Activated naive CD8-positive, alpha-beta T cell treated with anti-CD3 and anti-CD28 coated beads for 36 hours (primary cell): ENCODE results near the gene MAPK1IP1L. TPM values are rescaled to one million over a fixed set of nuclear protein-coding genes. Genes with fewer than 3 reads are reported as not detected.
"Not testable (repeated sequence)": the region's sequence is repeated elsewhere in the genome, so short reads cannot be mapped to it uniquely, and the experiment has no call there.

Experiments used
- DNase-seq: peaks from one replicate; pipeline ENCODE4 v3.0.0; 2021
- H3K27ac Mint-ChIP-seq: one replicate; pipeline ENCODE4 v1.8.0; 2022; ENCODE audit warnings: mild to moderate bottlenecking, moderate library complexity, mixed read lengths
- H3K27me3 Mint-ChIP-seq: one replicate; pipeline ENCODE4 v1.8.0; 2022; ENCODE audit warnings: mild to moderate bottlenecking, mixed read lengths
- H3K36me3 Mint-ChIP-seq: one replicate; pipeline ENCODE4 v1.8.0; 2021; ENCODE audit warnings: mild to moderate bottlenecking, mixed read lengths
- H3K4me1 Mint-ChIP-seq: one replicate; pipeline ENCODE4 v1.8.0; 2021; ENCODE audit warnings: mixed read lengths
- H3K4me3 Mint-ChIP-seq: one replicate; pipeline ENCODE4 v1.8.0; 2022; ENCODE audit warnings: mild to moderate bottlenecking, moderate library complexity, mixed read lengths
- H3K9me3 Mint-ChIP-seq: one replicate; pipeline ENCODE4 v1.8.0; 2022; ENCODE audit warnings: mixed read lengths
- total RNA-seq, 2 experiments: library from RNA; stranded (reverse); gene quantifications; one replicate each; pipeline ENCODE4 v1.2.3, GENCODE V29; 2021

MAPK1IP1L gene
- 100 to 1,000 TPM; 118 to 122 TPM for total RNA-seq

DNA sequence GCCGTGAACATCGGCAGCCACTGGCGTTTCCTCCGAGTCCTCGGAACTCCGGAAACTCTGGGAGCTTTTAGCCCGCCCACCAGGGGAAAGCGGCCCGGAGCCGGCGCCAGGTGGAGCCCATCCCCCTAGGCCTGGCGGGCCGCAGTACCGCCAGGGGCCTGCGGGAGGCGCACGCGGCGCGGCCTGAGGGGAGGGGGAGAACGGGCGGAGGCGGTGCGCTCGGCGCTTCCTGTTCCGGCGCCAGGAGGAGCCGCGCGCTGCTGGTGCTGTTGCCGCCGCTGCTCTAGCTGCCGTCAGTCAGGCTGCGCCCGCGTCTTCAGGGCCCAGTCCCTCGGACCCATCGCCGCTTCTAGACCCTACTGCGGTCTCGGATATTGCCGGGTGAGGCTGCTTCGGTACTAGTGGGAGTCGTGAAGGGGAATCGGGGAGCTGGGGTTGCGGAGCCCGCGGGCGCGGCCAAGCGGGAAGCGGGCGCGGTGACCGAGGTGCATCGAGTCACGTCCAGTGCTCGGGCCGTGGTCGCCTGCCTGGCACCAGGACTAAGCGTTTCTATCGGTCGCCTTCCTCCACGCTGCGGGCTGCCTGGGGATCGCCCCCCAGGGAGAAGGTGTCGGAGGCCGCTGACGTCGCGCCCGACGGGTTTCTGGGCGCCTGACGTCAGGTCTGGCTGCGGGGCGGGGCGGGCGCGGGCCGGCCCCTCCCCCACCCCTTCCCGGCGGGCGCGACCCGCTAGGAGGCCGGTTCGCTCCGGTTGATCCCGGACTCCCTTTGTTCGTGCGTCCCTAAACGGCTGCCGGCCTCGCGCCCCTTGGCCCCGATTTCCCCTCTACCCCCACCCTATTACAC, at the start of gene MAPK1IP1L:
Gene MAPK1IP1L, plus strand, starts transcription at position 225 of the 846 bp plus-strand sequence. CDS start 10,037 bp downstream, outside the sequence.
- H3K9me3 Mint-ChIP-seq = no peaks in the 10 kb centered on the region
- H3K27me3 Mint-ChIP-seq = no peaks in the 10 kb centered on the region
- peak; percentile 93 for DNase-seq
- peak within 1 kb of the TSS; percentile 87 for H3K4me3 Mint-ChIP-seq
- H3K4me1 Mint-ChIP-seq = peaks cover 40% of the 10 kb centered on the region
- H3K36me3 Mint-ChIP-seq = peaks cover 32% of the 10 kb centered on the region
- peak within 1 kb of the TSS; percentile 94 for H3K27ac Mint-ChIP-seq

- H3K36me3 Mint-ChIP-seq = peaks cover 30% of the 10 kb centered on the region
- H3K4me3 Mint-ChIP-seq = no peak overlapping the region
- no peak overlapping the region for H3K27ac Mint-ChIP-seq
- no peaks in the 10 kb centered on the region for H3K9me3 Mint-ChIP-seq
- no peaks in the 10 kb centered on the region for H3K27me3 Mint-ChIP-seq
- no peaks in the 10 kb centered on the region for H3K4me1 Mint-ChIP-seq
- no peak for DNase-seq
Measured at GRCh38 chr14:55005071-55005470, 46.4 kb upstream of the MAPK1IP1L start.

- Mint-ChIP-seq H3K36me3 (peaks cover 53% of the 10 kb centered on the region), H3K27me3 (no peaks in the 10 kb centered on the region), H3K4me1 (peaks cover 5% of the 10 kb centered on the region), H3K27ac (no peak overlapping the region), H3K9me3 (no peaks in the 10 kb centered on the region), H3K4me3 (no peak overlapping the region)
- DNase-seq = no peak
Measured at GRCh38 chr14:55015006-55015405, 36.4 kb upstream of the MAPK1IP1L start.

- DNase-seq = no peak
- Mint-ChIP-seq H3K27ac (no peak overlapping the region), H3K4me1 (peaks cover 23% of the 10 kb centered on the region), H3K4me3 (no peak overlapping the region), H3K9me3 (no peaks in the 10 kb centered on the region), H3K36me3 (peaks cover 50% of the 10 kb centered on the region), H3K27me3 (no peaks in the 10 kb centered on the region)
Measured at GRCh38 chr14:55019968-55020554, 31.4 kb upstream of the MAPK1IP1L start.

- Mint-ChIP-seq H3K36me3 (peaks cover 56% of the 10 kb centered on the region), H3K4me1 (peaks cover 46% of the 10 kb centered on the region)
- not testable (repeated sequence) for H3K27me3 Mint-ChIP-seq, DNase-seq, H3K9me3 Mint-ChIP-seq, H3K27ac Mint-ChIP-seq, H3K4me3 Mint-ChIP-seq
Measured at GRCh38 chr14:55024365-55024764, 27.1 kb upstream of the MAPK1IP1L start.

- peak overlapping the region; percentile 96 for H3K4me3 Mint-ChIP-seq
- no peak for DNase-seq
- H3K36me3 Mint-ChIP-seq = peaks cover 44% of the 10 kb centered on the region
- peak overlapping the region; percentile 96 for H3K27ac Mint-ChIP-seq
- H3K4me1 Mint-ChIP-seq = peaks cover 50% of the 10 kb centered on the region
- no peaks in the 10 kb centered on the region for H3K27me3 Mint-ChIP-seq
- no peaks in the 10 kb centered on the region for H3K9me3 Mint-ChIP-seq
Measured at GRCh38 chr14:55025948-55026347, 25.5 kb upstream of the MAPK1IP1L start.

DNA sequence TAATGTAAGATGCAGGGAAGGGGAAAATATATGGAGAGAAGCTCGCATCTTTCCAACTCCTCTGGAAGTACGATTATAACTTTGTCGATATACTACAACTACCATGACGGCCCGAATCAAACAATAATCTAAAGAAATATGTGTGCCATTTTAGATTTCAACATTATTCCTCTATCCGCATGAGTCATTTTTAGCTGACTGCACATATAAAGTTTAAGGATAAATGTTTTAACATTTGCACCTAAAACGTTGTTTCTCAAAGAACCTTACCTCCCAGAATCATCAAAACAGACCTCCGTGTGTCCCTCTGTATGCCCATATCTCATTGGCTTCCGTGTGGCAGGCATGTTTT, 25.0 kb upstream of the MAPK1IP1L start:
- Mint-ChIP-seq H3K36me3 (peaks cover 41% of the 10 kb centered on the region), H3K4me1 (peaks cover 51% of the 10 kb centered on the region), H3K27ac (peak overlapping the region; percentile 96), H3K27me3 (no peaks in the 10 kb centered on the region), H3K9me3 (no peaks in the 10 kb centered on the region), H3K4me3 (peak overlapping the region; percentile 96)
- DNase-seq = no peak

- Mint-ChIP-seq H3K27me3 (no peaks in the 10 kb centered on the region), H3K4me3 (peak within 1 kb of the TSS; percentile 96), H3K4me1 (peaks cover 45% of the 10 kb centered on the region), H3K36me3 (peaks cover 36% of the 10 kb centered on the region), H3K27ac (peak within 1 kb of the TSS; percentile 96), H3K9me3 (no peaks in the 10 kb centered on the region)
- peak; percentile 99 for DNase-seq
Measured at GRCh38 chr14:55026793-55027561, 24.5 kb upstream of the MAPK1IP1L start, which contains the start of the genes SOCS4 and WDHD1. Gene SOCS4 (plus strand): TSS chr14:55027236. CDS start chr14:55043042, 15,806 bp downstream. Gene WDHD1 (minus strand): TSS chr14:55027099. CDS start chr14:55026787, 312 bp downstream.

DNA sequence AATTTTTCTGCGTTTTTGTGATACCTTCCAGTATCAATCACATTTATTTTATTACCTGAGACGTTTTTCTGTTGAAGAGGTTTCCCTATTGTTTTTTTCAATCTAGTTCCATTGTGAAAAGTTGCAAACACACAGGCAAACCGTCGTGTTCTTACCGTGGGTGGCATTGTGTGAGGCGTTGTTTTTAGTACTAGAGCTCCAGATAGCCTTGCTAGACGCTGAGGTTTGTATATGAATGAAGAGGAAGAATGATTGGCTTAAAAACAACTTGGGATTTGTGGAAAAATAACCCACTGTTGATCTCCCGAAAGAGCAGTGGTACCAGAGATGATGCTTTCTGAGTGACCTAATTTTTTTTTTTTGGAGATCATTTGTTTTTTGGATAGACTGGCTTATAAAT, 23.4 kb upstream of the MAPK1IP1L start:
- peaks cover 31% of the 10 kb centered on the region for H3K36me3 Mint-ChIP-seq
- DNase-seq = no peak
- H3K27ac Mint-ChIP-seq = peak overlapping the region; percentile 96
- no peaks in the 10 kb centered on the region for H3K9me3 Mint-ChIP-seq
- H3K27me3 Mint-ChIP-seq = no peaks in the 10 kb centered on the region
- peak overlapping the region; percentile 96 for H3K4me3 Mint-ChIP-seq
- peaks cover 45% of the 10 kb centered on the region for H3K4me1 Mint-ChIP-seq

DNA sequence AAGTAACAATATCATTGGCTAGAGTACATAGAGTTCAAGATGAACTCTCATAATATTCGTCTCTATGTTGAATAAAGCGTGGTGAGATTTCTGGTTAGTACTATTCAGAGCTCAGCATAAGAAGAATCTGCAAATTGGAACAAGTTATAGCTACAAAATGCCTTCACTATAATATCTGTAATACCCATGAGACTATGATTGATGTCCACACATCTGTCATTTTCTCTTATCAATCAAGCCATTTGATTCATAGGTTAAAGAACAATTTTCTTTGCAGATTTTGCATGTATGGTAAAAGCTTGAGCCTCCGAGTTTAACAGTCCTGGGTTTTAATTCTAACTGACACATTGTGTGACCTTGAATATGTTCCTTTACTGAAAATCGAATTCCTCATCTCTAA, 23.0 kb upstream of the MAPK1IP1L start:
- Mint-ChIP-seq H3K4me3 (peak overlapping the region; percentile 96), H3K4me1 (peaks cover 45% of the 10 kb centered on the region), H3K9me3 (no peaks in the 10 kb centered on the region), H3K27ac (peak overlapping the region; percentile 96), H3K27me3 (no peaks in the 10 kb centered on the region), H3K36me3 (peaks cover 29% of the 10 kb centered on the region)
- no peak for DNase-seq

DNA sequence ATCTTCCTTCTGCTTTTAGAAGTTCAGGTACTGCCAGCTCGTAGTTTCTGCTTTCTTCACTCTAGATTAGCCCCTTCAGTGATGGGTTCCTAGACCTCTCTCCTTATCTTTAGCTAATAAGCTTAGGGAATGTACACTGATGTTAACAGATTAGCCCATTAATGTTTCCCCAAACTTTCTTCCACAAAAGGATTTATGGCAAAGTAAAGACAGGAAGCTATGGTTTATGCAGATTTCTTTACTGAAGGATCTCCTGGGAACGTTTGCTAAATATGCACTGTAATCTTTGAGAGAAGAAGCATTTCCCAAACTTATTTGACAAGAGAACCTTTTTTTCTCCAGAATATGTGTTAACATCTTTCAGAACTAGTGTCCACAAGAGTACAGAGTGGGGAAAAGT, 20.3 kb upstream of the MAPK1IP1L start:
- H3K9me3 Mint-ChIP-seq = no peaks in the 10 kb centered on the region

GRCh38 chr14:55037995-55038394, 13.5 kb upstream of the MAPK1IP1L start:
- H3K36me3 Mint-ChIP-seq = peaks cover 41% of the 10 kb centered on the region
- not testable (repeated sequence) for H3K4me3 Mint-ChIP-seq, H3K9me3 Mint-ChIP-seq, H3K4me1 Mint-ChIP-seq, H3K27ac Mint-ChIP-seq, DNase-seq, H3K27me3 Mint-ChIP-seq

More for the DNA sequence above, 20.3 kb upstream of the MAPK1IP1L start:
- Mint-ChIP-seq H3K4me1 (peaks cover 31% of the 10 kb centered on the region), H3K27me3 (no peaks in the 10 kb centered on the region), H3K27ac (no peak overlapping the region), H3K4me3 (no peak overlapping the region), H3K36me3 (peaks cover 31% of the 10 kb centered on the region)
- no peak for DNase-seq

GRCh38 chr14:55038708-55039107, 12.7 kb upstream of the MAPK1IP1L start:
- H3K4me1 Mint-ChIP-seq = peaks cover 1% of the 10 kb centered on the region
- DNase-seq = no peak
- peaks cover 6% of the 10 kb centered on the region for H3K9me3 Mint-ChIP-seq
- no peak overlapping the region for H3K27ac Mint-ChIP-seq
- H3K27me3 Mint-ChIP-seq = no peaks in the 10 kb centered on the region
- H3K4me3 Mint-ChIP-seq = no peak overlapping the region
- H3K36me3 Mint-ChIP-seq = peaks cover 42% of the 10 kb centered on the region

DNA sequence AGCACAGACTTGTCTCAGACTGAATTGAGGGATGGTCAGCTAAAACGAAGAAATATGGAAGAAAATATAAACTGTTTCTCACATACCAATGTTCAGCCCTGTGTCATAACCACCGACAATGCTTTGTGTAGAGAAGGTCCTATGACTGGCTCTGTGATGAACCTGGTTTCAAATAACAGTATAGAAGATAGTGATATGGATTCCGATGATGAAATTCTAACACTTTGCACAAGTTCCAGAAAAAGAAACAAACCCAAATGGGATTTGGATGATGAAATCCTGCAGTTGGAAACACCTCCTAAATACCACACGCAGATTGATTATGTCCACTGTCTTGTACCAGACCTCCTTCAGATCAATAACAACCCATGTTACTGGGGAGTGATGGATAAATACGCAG, 7.9 kb upstream of the MAPK1IP1L start:
- Mint-ChIP-seq H3K27me3 (no peaks in the 10 kb centered on the region), H3K27ac (no peak overlapping the region), H3K36me3 (peaks cover 10% of the 10 kb centered on the region), H3K4me1 (peaks cover 11% of the 10 kb centered on the region), H3K9me3 (no peaks in the 10 kb centered on the region), H3K4me3 (no peak overlapping the region)
- DNase-seq = no peak

GRCh38 chr14:55045087-55045486, 6.4 kb upstream of the MAPK1IP1L start:
- H3K9me3 Mint-ChIP-seq = no peaks in the 10 kb centered on the region
- H3K36me3 Mint-ChIP-seq = peaks cover 4% of the 10 kb centered on the region
- H3K4me3 Mint-ChIP-seq = no peak overlapping the region
- H3K27ac Mint-ChIP-seq = peak overlapping the region; percentile 66
- H3K27me3 Mint-ChIP-seq = no peaks in the 10 kb centered on the region
- DNase-seq = no peak
- peaks cover 13% of the 10 kb centered on the region for H3K4me1 Mint-ChIP-seq
